DOHH2 (cell line): Measurements from ENCODE around the gene NFIL3.

ENCODE experiments used
- H3F3A ChIP-seq: fragments of 200-600 bp; sonication (generic), shearing (Covaris generic); 2 replicates; pipeline ENCODE4 v1.6.0; 2016; ENCODE audit warnings: antibody characterized with exemption, mild to moderate bottlenecking; ENCODE audit not compliant: control insufficient read depth, insufficient read depth
- H3K27ac ChIP-seq: fragments of 200-600 bp; sonication (generic); 2 replicates; pipeline ENCODE4 v1.5.1; 2014; ENCODE audit warnings: low read depth, mild to moderate bottlenecking, low read length, moderate library complexity
- H3K27me3 ChIP-seq: fragments of 200-600 bp; sonication (generic); 2 replicates; pipeline ENCODE4 v1.6.1; 2014; ENCODE audit warnings: mild to moderate bottlenecking, low read length, mixed read lengths; ENCODE audit not compliant: control insufficient read depth
- H3K36me3 ChIP-seq: fragments of 200-600 bp; sonication (generic); 2 replicates; pipeline ENCODE4 v1.6.1; 2014; ENCODE audit warnings: mild to moderate bottlenecking, low read length, moderate library complexity, mixed read lengths; ENCODE audit not compliant: control insufficient read depth
- H3K4me1 ChIP-seq: fragments of 200-600 bp; sonication (generic); 2 replicates; pipeline ENCODE4 v1.6.1; 2014; ENCODE audit warnings: mild to moderate bottlenecking, low read length, mixed read lengths; ENCODE audit not compliant: control insufficient read depth
- H3K4me2 ChIP-seq: fragments of 200-600 bp; sonication (generic); 2 replicates; pipeline ENCODE4 v1.6.0; 2014; ENCODE audit warnings: mild to moderate bottlenecking, low read length, moderate library complexity
- H3K4me3 ChIP-seq: fragments of 200-600 bp; sonication (generic); 2 replicates; pipeline ENCODE4 v1.5.1; 2014; ENCODE audit warnings: mild to moderate bottlenecking, low read length, mixed read lengths
- H3K79me2 ChIP-seq: fragments of 200-600 bp; sonication (generic); 2 replicates; pipeline ENCODE4 v1.6.1; 2014; ENCODE audit warnings: mild to moderate bottlenecking, low read length, mixed read lengths; ENCODE audit not compliant: control insufficient read depth
- H3K9me2 ChIP-seq: fragments of 200-600 bp; sonication (generic); replicated peaks from 2 replicates; pipeline ENCODE4 v1.6.1; 2014; ENCODE audit warnings: mild to moderate bottlenecking, low read length, mixed read lengths; ENCODE audit not compliant: control insufficient read depth
- H3K9me3 ChIP-seq: fragments of 200-600 bp; sonication (generic); 2 replicates; pipeline ENCODE4 v1.6.1; 2014; ENCODE audit warnings: antibody characterized with exemption, low read length, mixed read lengths; ENCODE audit not compliant: control insufficient read depth, insufficient read depth
- H4K20me1 ChIP-seq: fragments of 200-600 bp; sonication (generic); 2 replicates; pipeline ENCODE4 v1.6.0; 2014; ENCODE audit warnings: low read depth, mild to moderate bottlenecking, antibody characterized with exemption, low read length, moderate library complexity; ENCODE audit not compliant: control insufficient read depth, insufficient read depth
- CTCF ChIP-seq: fragments of 200-600 bp; sonication (generic); IDR thresholded peaks from one replicate; pipeline ENCODE4 v1.5.1; 2014; ENCODE audit warnings: antibody characterized with exemption, mild to moderate bottlenecking, low read depth, low read length; ENCODE audit not compliant: poor library complexity, severe bottlenecking
- EZH2phosphoT487 ChIP-seq: fragments of 200-600 bp; sonication (generic); IDR thresholded peaks from 2 replicates; pipeline ENCODE4 v1.6.1; 2017; ENCODE audit warnings: borderline replicate concordance, mild to moderate bottlenecking, antibody characterized with exemption, low read length, moderate library complexity, mixed read lengths

NFIL3 gene

GRCh38 chr9:91362051-91362611 lies 61.5 kb downstream of the NFIL3 start:
- Histone ChIP-seq H3K79me2 (peaks cover 43% of the 10 kb centered on the region), H3K27me3 (no peaks in the 10 kb centered on the region), H3K36me3 (peaks cover 19% of the 10 kb centered on the region), H3K27ac (no peak overlapping the region), H4K20me1 (no peaks in the 10 kb centered on the region), H3K9me2 (no peaks in the 10 kb centered on the region), H3K4me1 (peaks cover 23% of the 10 kb centered on the region), H3F3A (no peaks in the 10 kb centered on the region), H3K4me2 (peak overlapping the region; percentile 94), H3K4me3 (peak overlapping the region; percentile 83), H3K9me3 (no peaks in the 10 kb centered on the region)
- no peak for TF ChIP-seq CTCF
- no peak for TF ChIP-seq EZH2phosphoT487

GRCh38 chr9:91361291-91362050 lies 62.2 kb downstream of the NFIL3 start, which contains the start of gene AUH:
AUH (minus strand) TSS chr9:91361918; CDS start chr9:91361889, 29 bp downstream.
- Histone ChIP-seq H3K36me3 (peaks cover 22% of the 10 kb centered on the region), H3K4me2 (peak within 1 kb of the TSS; percentile 94), H3K79me2 (peaks cover 49% of the 10 kb centered on the region), H3F3A (no peaks in the 10 kb centered on the region), H3K4me3 (peak within 1 kb of the TSS; percentile 83), H3K9me2 (no peaks in the 10 kb centered on the region), H4K20me1 (no peaks in the 10 kb centered on the region), H3K27ac (peak within 1 kb of the TSS; percentile 19; the same call in 1 of the 2 replicates), H3K9me3 (no peaks in the 10 kb centered on the region), H3K4me1 (peaks cover 23% of the 10 kb centered on the region), H3K27me3 (no peaks in the 10 kb centered on the region)
- TF ChIP-seq EZH2phosphoT487 (no peak), CTCF (no peak)

GRCh38 chr9:91360551-91361290 lies 62.9 kb downstream of the NFIL3 start:
- Histone ChIP-seq H3K9me2 (no peaks in the 10 kb centered on the region), H3F3A (no peaks in the 10 kb centered on the region), H3K36me3 (peaks cover 23% of the 10 kb centered on the region), H3K4me3 (peak overlapping the region; percentile 83), H3K4me2 (peak overlapping the region; percentile 94), H3K9me3 (no peaks in the 10 kb centered on the region), H4K20me1 (no peaks in the 10 kb centered on the region), H3K27ac (no peak overlapping the region; the same call in 1 of the 2 replicates), H3K27me3 (no peaks in the 10 kb centered on the region), H3K4me1 (peaks cover 23% of the 10 kb centered on the region), H3K79me2 (peaks cover 50% of the 10 kb centered on the region)
- TF ChIP-seq EZH2phosphoT487 (no peak), CTCF (no peak)
